Neural cell (in vitro differentiated cells): ENCODE results near the gene SENP5.

Experiments used
- EP300 ChIP-seq: fragments of 450-650 bp; conservative IDR thresholded peaks from 2 replicates; pipeline ENCODE4 v1.6.1; 2014; ENCODE audit warnings: antibody characterized with exemption, mild to moderate bottlenecking, moderate library complexity; ENCODE audit not compliant: poor library complexity, severe bottlenecking
- EZH2 ChIP-seq: fragments of 200-600, 300-800 bp; shearing (Covaris generic), sonication (generic); IDR thresholded peaks from 2 replicates; pipeline ENCODE4 v1.6.1; 2014; ENCODE audit warnings: antibody characterized with exemption, low read length, borderline replicate concordance, mild to moderate bottlenecking; ENCODE audit not compliant: insufficient read depth, poor library complexity, severe bottlenecking
- TAF1 ChIP-seq: IDR thresholded peaks from 2 replicates; pipeline ENCODE4 v1.6.1; 2012; ENCODE audit warnings: low read depth
- TF ChIP-seq, protein P1 (sequence below): fragments of 450-650 bp; IDR thresholded peaks from 2 replicates; pipeline ENCODE4 v1.5.1; 2014; ENCODE audit warnings: antibody characterized with exemption, mild to moderate bottlenecking, moderate library complexity; ENCODE audit not compliant: poor library complexity, severe bottlenecking

DNA sequence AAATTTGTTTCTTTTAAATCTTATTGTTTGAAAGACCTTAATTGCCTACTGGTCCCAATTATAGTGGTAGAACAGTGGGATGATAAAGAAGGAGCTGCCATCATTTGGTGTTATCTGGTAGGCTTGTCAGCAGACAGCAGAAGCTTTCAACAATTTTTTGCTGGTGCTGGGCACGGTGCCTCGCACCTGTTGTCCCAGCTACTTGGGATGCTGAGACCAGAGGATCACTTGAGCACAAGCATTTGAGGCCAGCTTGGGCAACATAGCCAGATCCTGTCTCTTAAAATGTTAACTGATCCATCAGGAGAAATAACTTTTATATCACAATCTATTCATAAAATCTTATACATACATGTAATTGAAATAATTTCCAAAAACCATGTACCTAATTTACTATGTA is 36.0 kb downstream of the SENP5 start:
- TF ChIP-seq, protein P1, sequence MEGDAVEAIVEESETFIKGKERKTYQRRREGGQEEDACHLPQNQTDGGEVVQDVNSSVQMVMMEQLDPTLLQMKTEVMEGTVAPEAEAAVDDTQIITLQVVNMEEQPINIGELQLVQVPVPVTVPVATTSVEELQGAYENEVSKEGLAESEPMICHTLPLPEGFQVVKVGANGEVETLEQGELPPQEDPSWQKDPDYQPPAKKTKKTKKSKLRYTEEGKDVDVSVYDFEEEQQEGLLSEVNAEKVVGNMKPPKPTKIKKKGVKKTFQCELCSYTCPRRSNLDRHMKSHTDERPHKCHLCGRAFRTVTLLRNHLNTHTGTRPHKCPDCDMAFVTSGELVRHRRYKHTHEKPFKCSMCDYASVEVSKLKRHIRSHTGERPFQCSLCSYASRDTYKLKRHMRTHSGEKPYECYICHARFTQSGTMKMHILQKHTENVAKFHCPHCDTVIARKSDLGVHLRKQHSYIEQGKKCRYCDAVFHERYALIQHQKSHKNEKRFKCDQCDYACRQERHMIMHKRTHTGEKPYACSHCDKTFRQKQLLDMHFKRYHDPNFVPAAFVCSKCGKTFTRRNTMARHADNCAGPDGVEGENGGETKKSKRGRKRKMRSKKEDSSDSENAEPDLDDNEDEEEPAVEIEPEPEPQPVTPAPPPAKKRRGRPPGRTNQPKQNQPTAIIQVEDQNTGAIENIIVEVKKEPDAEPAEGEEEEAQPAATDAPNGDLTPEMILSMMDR = no peak
- TF ChIP-seq TAF1 (no peak), EP300 (no peak), EZH2 (no peak)
